NT2/D1 (cell line): ENCODE data around the gene DCX.

Experiments
- DNase-seq: peaks from one replicate; pipeline ENCODE4 v3.0.0-alpha.2; 2011; ENCODE audit warnings: low read depth, low spot score
- H3K27me3 ChIP-seq: 2 replicates; pipeline ENCODE4 v1.6.0; 2011; ENCODE audit warnings: mild to moderate bottlenecking; ENCODE audit not compliant: insufficient read length, insufficient read depth
- H3K36me3 ChIP-seq: 2 replicates; pipeline ENCODE4 v1.6.1; 2011; ENCODE audit warnings: mild to moderate bottlenecking, low read length, mixed read lengths; ENCODE audit not compliant: insufficient read depth, insufficient read length
- H3K4me1 ChIP-seq: 2 replicates; pipeline ENCODE4 v1.5.1; 2011; ENCODE audit not compliant: insufficient read depth, insufficient read length
- H3K4me3 ChIP-seq: 2 replicates; pipeline ENCODE4 v1.5.1; 2011; ENCODE audit warnings: low read depth; ENCODE audit not compliant: insufficient read length
- H3K9ac ChIP-seq: 2 replicates; pipeline ENCODE4 v1.6.0; 2011; ENCODE audit warnings: low read depth; ENCODE audit not compliant: insufficient read length
- H3K9me3 ChIP-seq: 2 replicates; pipeline ENCODE4 v1.5.1; 2011; ENCODE audit warnings: mild to moderate bottlenecking, low read length; ENCODE audit not compliant: insufficient read depth
- SUZ12 ChIP-seq: IDR thresholded peaks from 2 replicates; pipeline ENCODE4 v1.6.1; 2011; ENCODE audit not compliant: insufficient read length, insufficient read depth; ENCODE audit errors: extremely low read depth
- YY1 ChIP-seq: IDR thresholded peaks from 2 replicates; pipeline ENCODE4 v1.6.1; 2011; ENCODE audit not compliant: insufficient read length, insufficient read depth
- ZNF274 ChIP-seq: IDR thresholded peaks from 2 replicates; pipeline ENCODE4 v1.6.1; 2011; ENCODE audit warnings: mild to moderate bottlenecking, low read depth, low read length

DCX gene

GRCh38 chrX:111259559-111259958 is 152.4 kb downstream of the DCX start:
- no peak overlapping the region for H3K4me3 ChIP-seq
- no peak overlapping the region for H3K9ac ChIP-seq
- no peaks in the 10 kb centered on the region for H3K4me1 ChIP-seq
- no peaks in the 10 kb centered on the region for H3K27me3 ChIP-seq
- DNase-seq, result no peak
- no peaks in the 10 kb centered on the region for H3K36me3 ChIP-seq
- no peaks in the 10 kb centered on the region for H3K9me3 ChIP-seq
- TF ChIP-seq ZNF274 (no peak), SUZ12 (no peak), YY1 (no peak)

DNA sequence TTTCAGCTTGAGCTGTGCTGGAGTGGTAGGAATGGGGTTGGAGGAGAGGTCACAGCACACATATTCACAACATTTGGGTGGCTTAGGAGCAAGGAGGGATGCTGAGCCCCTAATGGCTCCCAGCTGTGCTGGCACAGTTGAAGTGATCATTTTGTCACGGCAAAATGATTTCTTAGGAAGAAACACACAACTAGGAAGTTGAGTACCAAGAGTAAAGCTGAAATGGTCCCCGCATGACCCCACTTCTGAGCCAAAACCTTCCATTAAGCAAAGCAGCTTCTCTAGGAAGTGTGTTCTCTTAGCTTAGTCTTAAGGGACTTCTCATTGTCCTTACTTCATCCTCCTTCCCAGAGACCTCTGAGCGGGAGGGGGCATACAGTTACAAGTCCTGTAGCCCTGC is 154.3 kb downstream of the DCX start:
- DNase-seq, result no peak
- Histone ChIP-seq H3K27me3 (no peaks in the 10 kb centered on the region), H3K36me3 (no peaks in the 10 kb centered on the region), H3K9me3 (no peaks in the 10 kb centered on the region), H3K9ac (no peak overlapping the region), H3K4me3 (no peak overlapping the region), H3K4me1 (no peaks in the 10 kb centered on the region)
- TF ChIP-seq SUZ12 (no peak), ZNF274 (no peak), YY1 (no peak)

- peak; percentile 13 for DNase-seq
- H3K36me3 ChIP-seq, result no peaks in the 10 kb centered on the region
- no peaks in the 10 kb centered on the region for H3K4me1 ChIP-seq
- TF ChIP-seq SUZ12 (no peak), ZNF274 (no peak), YY1 (no peak)
- H3K9ac ChIP-seq, result no peak overlapping the region
- no peaks in the 10 kb centered on the region for H3K27me3 ChIP-seq
- H3K4me3 ChIP-seq, result no peak overlapping the region
- no peaks in the 10 kb centered on the region for H3K9me3 ChIP-seq
Observed at GRCh38 chrX:111254896-111255693, 156.9 kb downstream of the DCX start.

DNA sequence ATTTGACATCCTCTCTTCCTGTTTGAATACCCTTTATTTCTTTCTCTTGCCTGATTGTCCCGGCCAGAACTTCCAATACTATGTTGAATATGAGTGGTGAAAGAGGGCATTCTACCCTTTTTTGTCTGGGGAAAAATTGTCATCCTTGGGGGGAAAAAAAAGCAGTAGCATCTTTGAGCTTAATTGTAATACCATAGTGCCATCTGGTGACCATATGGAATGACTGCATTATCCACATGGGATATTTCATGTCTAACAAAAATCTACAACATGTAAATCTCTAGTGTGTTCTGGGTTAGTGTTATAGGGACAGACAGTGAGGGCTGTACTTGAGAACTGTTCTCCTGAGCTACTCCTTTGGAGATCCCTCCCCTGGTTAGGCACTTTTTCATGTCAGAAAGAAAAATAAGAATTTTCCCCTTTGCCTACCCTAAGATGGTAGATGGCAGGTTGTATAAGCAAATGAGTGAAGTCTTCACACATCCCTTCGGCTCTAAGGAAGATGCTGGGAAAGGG is 167.7 kb downstream of the DCX start:
- Histone ChIP-seq H3K4me1 (no peaks in the 10 kb centered on the region), H3K9ac (no peak overlapping the region), H3K36me3 (peaks cover 2% of the 10 kb centered on the region), H3K4me3 (no peak overlapping the region), H3K9me3 (no peaks in the 10 kb centered on the region), H3K27me3 (no peaks in the 10 kb centered on the region)
- TF ChIP-seq ZNF274, result no peak
- TF ChIP-seq SUZ12, result no peak
- no peak for TF ChIP-seq YY1
- DNase-seq, result no peak
